Stimulated activated CD4-positive, alpha-beta T cell treated with anti-CD3 and anti-CD28 coated beads, Interleukin-1b, Interleukin-23, amount 100 ng/mL, for 48 hours (primary cell): ENCODE measurements around the gene TMEM161B.
"Not testable (repeated sequence)": the region's sequence is repeated elsewhere in the genome, so short reads cannot be mapped to it uniquely, and the experiment has no call there.

Experiments
- DNase-seq: peaks from one replicate; pipeline ENCODE4 v3.0.0-alpha.2; 2020

The TMEM161B gene

GRCh38 chr5:88248743-88249540, 19.7 kb downstream of the TMEM161B start:
- no peak for DNase-seq

- no peak for DNase-seq
Observed at GRCh38 chr5:88248094-88248493, 20.6 kb downstream of the TMEM161B start.

GRCh38 chr5:88245893-88246244, 22.8 kb downstream of the TMEM161B start:
- DNase-seq, result no peak

GRCh38 chr5:88245241-88245892, 23.3 kb downstream of the TMEM161B start:
- DNase-seq, result no peak

- DNase-seq, result no peak
Observed at GRCh38 chr5:88244686-88245085, 24.0 kb downstream of the TMEM161B start.

GRCh38 chr5:88243493-88243892, 25.2 kb downstream of the TMEM161B start:
- DNase-seq, result not testable (repeated sequence)

- DNase-seq, result no peak
Observed at GRCh38 chr5:88238732-88239131, 29.9 kb downstream of the TMEM161B start.

- DNase-seq, result peak; percentile 13
Observed at GRCh38 chr5:88236866-88237642, 31.6 kb downstream of the TMEM161B start.

- no peak for DNase-seq
Observed at GRCh38 chr5:88235828-88236227, 32.8 kb downstream of the TMEM161B start.

GRCh38 chr5:88235346-88235745, 33.3 kb downstream of the TMEM161B start:
- DNase-seq, result no peak

GRCh38 chr5:88230546-88231066, 38.0 kb downstream of the TMEM161B start:
- no peak for DNase-seq

GRCh38 chr5:88226881-88227450, 41.7 kb downstream of the TMEM161B start:
- DNase-seq, result no peak

- DNase-seq, result no peak
Observed at GRCh38 chr5:88214655-88215054, 54.0 kb downstream of the TMEM161B start.

- no peak for DNase-seq
Observed at GRCh38 chr5:88207575-88207974, 61.1 kb downstream of the TMEM161B start.

GRCh38 chr5:88203981-88204750, 64.5 kb downstream of the TMEM161B start:
- peak; percentile 26 for DNase-seq

GRCh38 chr5:88195636-88196035, 73.0 kb downstream of the TMEM161B start:
- DNase-seq, result no peak

- no peak for DNase-seq
Observed at GRCh38 chr5:88193896-88194295, 74.7 kb downstream of the TMEM161B start.

GRCh38 chr5:88190106-88190834, 78.4 kb downstream of the TMEM161B start:
- no peak for DNase-seq

- not testable (repeated sequence) for DNase-seq
Observed at GRCh38 chr5:88189484-88189883, 79.2 kb downstream of the TMEM161B start.

GRCh38 chr5:88188458-88189132, 80.0 kb downstream of the TMEM161B start:
- no peak for DNase-seq

GRCh38 chr5:88183255-88183654, 85.4 kb downstream of the TMEM161B start:
- DNase-seq, result no peak
